Activated CD8-positive, alpha-beta T cell treated with anti-CD3 and anti-CD28 coated beads for 36 hours (primary cell): ENCODE data around the gene MT3. TPM values are rescaled to one million over a fixed set of nuclear protein-coding genes. Genes with fewer than 3 reads are reported as not detected.

Source experiments
- ATAC-seq: fragments of 200-7000 bp; cut with Tn5 transposase; one replicate; pipeline ENCODE4 v1.10.0; 2021; ENCODE audit warnings: mild to moderate bottlenecking, moderate library complexity
- CTCF ChIA-PET: fragments of 350-600 bp; sonication (Branson Sonifier 250); formaldehyde crosslinking; loops from one replicate; lab custom pipeline; 2021; ENCODE audit warnings: antibody characterized with exemption; lab: Charles Lee
- POLR2A ChIA-PET: fragments of 350-600 bp; sonication (Branson Sonifier 250); formaldehyde crosslinking; loops from one replicate; lab custom pipeline; 2021; ENCODE audit warnings: antibody characterized with exemption; lab: Charles Lee
- DNase-seq: peaks from one replicate; pipeline ENCODE4 v3.0.0-alpha.2; 2020
- H3K27ac Mint-ChIP-seq: one replicate; pipeline ENCODE4 v1.8.0; 2021; ENCODE audit warnings: mild to moderate bottlenecking, mixed read lengths
- H3K27me3 Mint-ChIP-seq: one replicate; pipeline ENCODE4 v1.8.0; 2021; ENCODE audit warnings: mixed read lengths
- H3K36me3 Mint-ChIP-seq: one replicate; pipeline ENCODE4 v1.8.0; 2021; ENCODE audit warnings: low read depth, mixed read lengths
- H3K4me1 Mint-ChIP-seq: one replicate; pipeline ENCODE4 v1.8.0; 2021; ENCODE audit warnings: low read depth, mixed read lengths
- H3K4me3 Mint-ChIP-seq: one replicate; pipeline ENCODE4 v1.8.0; 2021; ENCODE audit warnings: mild to moderate bottlenecking, moderate library complexity, mixed read lengths
- H3K9me3 Mint-ChIP-seq: one replicate; pipeline ENCODE4 v1.8.0; 2021; ENCODE audit warnings: mixed read lengths
- CTCF ChIP-seq: fragments of 200-600 bp; IDR thresholded peaks from one replicate; pipeline ENCODE4 v1.8.0; 2022; ENCODE audit warnings: antibody characterized with exemption, mild to moderate bottlenecking
- intact Hi-C: fragments of 100-400 bp; cut with micrococcal nuclease; formaldehyde crosslinking; loops from one replicate; pipeline ENCODE4 v1.10.0; 2022
- total RNA-seq, 2 experiments: library from RNA; stranded (reverse); gene quantifications; one replicate each; pipeline ENCODE4 v1.2.3, GENCODE V29; 2021

The MT3 gene
- total RNA-seq, 2 experiments from 2014 or later: 30.7 to 33.6 TPM

GRCh38 chr16:56607109-56607618, 17.8 kb downstream of the MT3 start:
- Mint-ChIP-seq H3K4me3 (no peak overlapping the region), H3K27me3 (no peaks in the 10 kb centered on the region), H3K4me1 (peaks cover 49% of the 10 kb centered on the region), H3K9me3 (no peaks in the 10 kb centered on the region), H3K27ac (peak overlapping the region; percentile 88), H3K36me3 (peaks cover 2% of the 10 kb centered on the region)
- DNase-seq (peak; percentile 51), ATAC-seq (no peak)
- intact Hi-C loops: no loop called here
- CTCF ChIA-PET: interaction anchor here (0.9 to 5.5 kb wide), 3 partner anchors 17 to 95 kb away, joined by 3 to 32 read pairs (median 4); no protein-coding TSS in a partner anchor
- no peak for TF ChIP-seq CTCF
- POLR2A ChIA-PET: interaction anchor here (0.8 to 1.9 kb wide), 4 partner anchors 10 to 76 kb away, joined by 3 to 10 read pairs (median 4); partner anchors contain the start of genes MT1H and MT1X

DNA sequence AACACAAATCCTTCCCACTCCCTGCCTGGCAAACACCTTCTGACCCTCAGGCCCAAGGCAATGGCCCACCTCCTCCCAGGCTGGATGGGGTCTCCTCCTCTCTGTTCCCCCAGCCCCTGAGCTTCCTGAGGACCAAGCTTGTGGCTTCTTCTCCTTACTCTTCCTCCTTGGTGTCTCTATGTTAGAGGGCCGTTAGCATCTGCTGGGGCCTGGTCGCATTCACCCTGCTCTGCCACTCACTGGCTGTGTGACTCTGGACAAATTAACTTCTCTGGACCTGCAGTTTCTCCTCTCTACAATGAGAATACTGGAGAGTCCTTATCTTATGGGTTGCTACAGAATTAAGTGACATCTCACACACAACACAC, 18.3 kb downstream of the MT3 start:
- H3K4me1 Mint-ChIP-seq: peaks cover 53% of the 10 kb centered on the region
- ATAC-seq (no peak), DNase-seq (no peak)
- no peak for TF ChIP-seq CTCF
- ChIA-PET POLR2A (interaction anchor here (1.0 to 1.9 kb wide), 4 partner anchors 11 to 75 kb away, joined by 3 to 10 read pairs (median 4); partner anchors contain the start of gene MT1X), CTCF (interaction anchor here (5.5 kb wide), 1 partner anchor 31 kb away, joined by 32 read pairs; no protein-coding TSS in a partner anchor)
- intact Hi-C loops: no loop called here
- peaks cover 2% of the 10 kb centered on the region for H3K36me3 Mint-ChIP-seq
- peak overlapping the region; percentile 64 for H3K4me3 Mint-ChIP-seq
- H3K9me3 Mint-ChIP-seq: no peaks in the 10 kb centered on the region
- H3K27ac Mint-ChIP-seq: peak overlapping the region; percentile 88
- H3K27me3 Mint-ChIP-seq: no peaks in the 10 kb centered on the region

DNA sequence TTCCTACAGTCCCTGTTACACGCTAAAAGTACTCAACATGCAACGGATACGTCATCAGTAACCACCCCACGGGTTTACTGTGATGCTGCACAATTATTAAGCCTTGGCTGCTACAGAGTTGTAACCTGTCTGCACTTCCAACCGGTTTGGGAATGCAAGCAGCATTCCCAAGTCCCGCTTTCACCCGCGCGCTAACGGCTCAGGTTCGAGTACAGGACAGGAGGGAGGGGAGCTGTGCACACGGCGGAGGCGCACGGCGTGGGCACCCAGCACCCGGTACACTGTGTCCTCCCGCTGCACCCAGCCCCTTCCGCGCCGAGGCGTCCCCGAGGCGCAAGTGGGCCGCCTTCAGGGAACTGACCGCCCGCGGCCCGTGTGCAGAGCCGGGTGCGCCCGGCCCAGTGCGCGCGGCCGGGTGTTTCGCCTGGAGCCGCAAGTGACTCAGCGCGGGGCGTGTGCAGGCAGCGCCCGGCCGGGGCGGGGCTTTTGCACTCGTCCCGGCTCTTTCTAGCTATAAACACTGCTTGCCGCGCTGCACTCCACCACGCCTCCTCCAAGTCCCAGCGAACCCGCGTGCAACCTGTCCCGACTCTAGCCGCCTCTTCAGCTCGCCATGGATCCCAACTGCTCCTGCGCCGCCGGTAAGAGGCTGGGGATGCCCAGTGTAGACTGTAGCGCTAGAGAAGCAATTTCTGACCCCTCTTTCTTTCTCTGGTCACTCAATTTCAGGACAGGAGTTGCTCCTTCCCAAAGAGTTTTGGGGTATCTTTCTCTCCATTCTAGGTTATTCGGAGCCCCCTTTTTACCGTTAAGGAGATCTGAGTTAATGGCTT, 18.9 kb downstream of the MT3 start, which contains the start of gene MT2A:
MT2A (plus strand) TSS at position 542 of the 833 bp plus-strand sequence; CDS start at position 614, 72 bp downstream.
- POLR2A ChIA-PET: interaction anchor here (1.0 to 1.9 kb wide), 5 partner anchors 11 to 94 kb away, joined by 3 to 10 read pairs (median 3); partner anchors contain the start of gene MT1X
- DNase-seq (peak; percentile 97), ATAC-seq (peak; percentile 77)
- no peaks in the 10 kb centered on the region for H3K9me3 Mint-ChIP-seq
- H3K36me3 Mint-ChIP-seq: peaks cover 2% of the 10 kb centered on the region
- peak within 1 kb of the TSS; percentile 81 for H3K4me3 Mint-ChIP-seq
- peak within 1 kb of the TSS; percentile 94 for H3K27ac Mint-ChIP-seq
- intact Hi-C loops: no loop called here
- no peak for TF ChIP-seq CTCF
- CTCF ChIA-PET: interaction anchor here (1.3 to 1.7 kb wide), 3 partner anchors 8 to 93 kb away, joined by 4 to 5 read pairs (median 4); partner anchors contain the start of gene MT1E
- H3K27me3 Mint-ChIP-seq: no peaks in the 10 kb centered on the region
- H3K4me1 Mint-ChIP-seq: peaks cover 56% of the 10 kb centered on the region

DNA sequence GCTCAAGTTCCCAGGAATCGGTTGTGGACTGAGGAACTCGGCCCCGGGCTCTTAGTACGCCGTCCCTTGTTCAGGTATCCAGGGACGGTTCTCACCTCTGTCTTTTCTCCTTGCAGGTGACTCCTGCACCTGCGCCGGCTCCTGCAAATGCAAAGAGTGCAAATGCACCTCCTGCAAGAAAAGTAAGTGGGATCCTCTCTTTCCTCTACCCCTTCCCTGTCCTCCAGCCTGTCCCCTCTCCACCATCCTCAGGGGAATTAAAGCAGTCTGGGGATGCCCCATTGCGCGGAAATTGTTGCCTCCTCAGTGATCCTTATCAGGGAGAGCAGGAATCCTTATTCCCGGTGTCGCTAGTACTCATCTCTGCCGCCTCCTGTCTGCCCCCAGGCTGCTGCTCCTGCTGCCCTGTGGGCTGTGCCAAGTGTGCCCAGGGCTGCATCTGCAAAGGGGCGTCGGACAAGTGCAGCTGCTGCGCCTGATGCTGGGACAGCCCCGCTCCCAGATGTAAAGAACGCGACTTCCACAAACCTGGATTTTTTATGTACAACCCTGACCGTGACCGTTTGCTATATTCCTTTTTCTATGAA, 19.6 kb downstream of the MT3 start:
- Mint-ChIP-seq H3K4me3 (peak overlapping the region; percentile 81), H3K36me3 (peaks cover 2% of the 10 kb centered on the region), H3K9me3 (no peaks in the 10 kb centered on the region), H3K27me3 (no peaks in the 10 kb centered on the region), H3K4me1 (peaks cover 64% of the 10 kb centered on the region), H3K27ac (peak overlapping the region; percentile 94)
- DNase-seq (peak; percentile 33), ATAC-seq (no peak)
- CTCF ChIA-PET: interaction anchor here (0.6 to 1.7 kb wide), 5 partner anchors 9 to 93 kb away, joined by 3 to 5 read pairs (median 4); partner anchors contain the start of gene MT1E
- POLR2A ChIA-PET: interaction anchor here (1.4 to 1.7 kb wide), 3 partner anchors 12 to 100 kb away, joined by 3 to 6 read pairs (median 3); no protein-coding TSS in a partner anchor
- no peak for TF ChIP-seq CTCF
- intact Hi-C loops: no loop called here
